ENCODE measurements around the gene ERBB3.

Gene ERBB3

DNA sequence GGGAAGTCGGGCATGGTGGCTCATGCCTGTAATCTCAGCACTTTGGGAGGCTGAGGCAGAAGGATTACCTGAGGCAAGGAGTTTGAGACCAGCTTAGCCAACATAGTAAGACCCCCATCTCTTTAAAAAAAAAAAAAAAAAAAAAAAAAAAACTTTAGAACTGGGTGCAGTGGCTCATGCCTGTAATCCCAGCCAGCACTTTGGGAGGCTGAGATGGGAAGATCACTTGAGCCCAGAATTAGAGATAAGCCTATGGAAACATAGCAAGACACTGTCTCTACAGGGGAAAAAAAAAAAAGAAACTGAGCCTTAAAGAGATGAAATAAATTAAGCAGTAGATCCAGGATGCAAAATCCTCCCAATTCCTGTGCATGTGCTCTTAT lies 22.7 kb downstream of the ERBB3 start:
- no peak overlapping the region for H2AK5ac ChIP-seq (ENCODE audit: low read length)
- no peaks in the 10 kb centered on the region for H3K27me3 ChIP-seq (ENCODE audit: insufficient read depth, low read length, poor library complexity)
- H3K79me1 ChIP-seq (ENCODE audit: low read length) = peaks cover 2% of the 10 kb centered on the region
- H3K27ac ChIP-seq (ENCODE audit: low read depth, low read length) = no peak overlapping the region
- H3K79me2 ChIP-seq (ENCODE audit: control insufficient read depth, insufficient read depth, low read length) = peaks cover 29% of the 10 kb centered on the region
- H3K18ac ChIP-seq (ENCODE audit: low read length) = no peak overlapping the region
- H3K36me3 ChIP-seq (ENCODE audit: control insufficient read depth, insufficient read depth, low read length) = peaks cover 7% of the 10 kb centered on the region
- H2BK15ac ChIP-seq (replicated peaks; ENCODE audit: low read depth) = no peak overlapping the region
- H4K8ac ChIP-seq (ENCODE audit: low read depth, low read length) = no peak overlapping the region
- no peak overlapping the region for H3K4me3 ChIP-seq (ENCODE audit: low read length)
- H2BK5ac ChIP-seq (ENCODE audit: low read length) = no peak overlapping the region
- no CpG with 5 or more reads among the region's 1 CpG for WGBS (ENCODE audit: extremely low coverage, insufficient coverage, low lambda C conversion rate)
- no peak overlapping the region for H3K4ac ChIP-seq (ENCODE audit: low read depth, low read length)
- peak overlapping the region; percentile 51 for H3K56ac ChIP-seq (ENCODE audit: low read length)
- no peak overlapping the region for H2BK120ac ChIP-seq (ENCODE audit: low read depth, low read length)
- H3K4me2 ChIP-seq (ENCODE audit: low read length) = no peak overlapping the region
- peaks cover 2% of the 10 kb centered on the region for H3K4me1 ChIP-seq (ENCODE audit: control insufficient read depth, low read depth, low read length)
- no peak overlapping the region for H3K23ac ChIP-seq (ENCODE audit: low read length)
- H3K9ac ChIP-seq (ENCODE audit: low read length) = peak overlapping the region; percentile 23
- DNase-seq = no peak
- H4K5ac ChIP-seq (ENCODE audit: low read length) = no peak overlapping the region

DNA sequence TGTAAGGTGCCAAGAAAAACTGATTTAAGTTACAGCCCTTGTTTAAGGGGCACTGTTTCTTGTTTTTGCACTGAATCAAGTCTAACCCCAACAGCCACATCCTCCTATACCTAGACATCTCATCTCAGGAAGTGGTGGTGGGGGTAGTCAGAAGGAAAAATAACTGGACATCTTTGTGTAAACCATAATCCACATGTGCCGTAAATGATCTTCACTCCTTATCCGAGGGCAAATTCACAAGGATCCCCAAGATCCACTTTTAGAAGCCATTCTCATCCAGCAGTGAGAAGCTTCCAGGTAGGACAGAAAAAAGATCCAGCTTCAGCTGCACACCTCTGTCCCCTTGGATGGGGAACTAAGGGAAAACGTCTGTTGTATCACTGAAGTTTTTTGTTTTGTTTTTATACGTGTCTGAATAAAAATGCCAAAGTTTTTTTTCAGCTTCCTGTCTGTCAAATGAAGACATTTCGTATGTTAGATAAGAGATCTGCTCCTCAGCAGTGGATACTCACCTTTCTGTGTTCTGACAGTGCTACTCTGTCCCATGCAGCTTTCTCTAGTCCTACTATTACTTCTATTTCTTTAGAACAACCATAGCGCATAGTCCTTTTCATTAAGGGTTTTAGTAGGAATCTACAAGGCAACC lies 23.2 kb downstream of the ERBB3 start:
- peaks cover 29% of the 10 kb centered on the region for H3K79me2 ChIP-seq (ENCODE audit: control insufficient read depth, insufficient read depth, low read length)
- DNase-seq = no peak
- no peak overlapping the region for H2BK15ac ChIP-seq (replicated peaks; ENCODE audit: low read depth)
- peak overlapping the region; percentile 5 for H3K4me2 ChIP-seq (ENCODE audit: low read length)
- H3K23ac ChIP-seq (ENCODE audit: low read length) = no peak overlapping the region
- H3K4ac ChIP-seq (ENCODE audit: low read depth, low read length) = no peak overlapping the region
- H3K9ac ChIP-seq (ENCODE audit: low read length) = peak overlapping the region; percentile 94
- H3K56ac ChIP-seq (ENCODE audit: low read length) = peak overlapping the region; percentile 97
- H3K36me3 ChIP-seq (ENCODE audit: control insufficient read depth, insufficient read depth, low read length) = peaks cover 7% of the 10 kb centered on the region
- no peak overlapping the region for H3K27ac ChIP-seq (ENCODE audit: low read depth, low read length)
- no peak overlapping the region for H4K8ac ChIP-seq (ENCODE audit: low read depth, low read length)
- no peak overlapping the region for H3K4me3 ChIP-seq (ENCODE audit: low read length)
- H4K5ac ChIP-seq (ENCODE audit: low read length) = no peak overlapping the region
- H3K27me3 ChIP-seq (ENCODE audit: insufficient read depth, low read length, poor library complexity) = no peaks in the 10 kb centered on the region
- no CpG with 5 or more reads among the region's 6 CpGs for WGBS (ENCODE audit: extremely low coverage, insufficient coverage, low lambda C conversion rate)
- H3K4me1 ChIP-seq (ENCODE audit: control insufficient read depth, low read depth, low read length) = peaks cover 2% of the 10 kb centered on the region
- no peak overlapping the region for H2BK120ac ChIP-seq (ENCODE audit: low read depth, low read length)
- no peak overlapping the region for H3K18ac ChIP-seq (ENCODE audit: low read length)
- no peak overlapping the region for H2BK5ac ChIP-seq (ENCODE audit: low read length)
- no peak overlapping the region for H2AK5ac ChIP-seq (ENCODE audit: low read length)
- peaks cover 2% of the 10 kb centered on the region for H3K79me1 ChIP-seq (ENCODE audit: low read length)

GRCh38 chr12:56103823-56104108 lies 23.8 kb downstream of the ERBB3 start:
- Histone ChIP-seq H2AK5ac (ENCODE audit: low read length) (no peak overlapping the region), H3K4ac (ENCODE audit: low read depth, low read length) (peak overlapping the region; percentile 81), H2BK5ac (ENCODE audit: low read length) (no peak overlapping the region), H2BK120ac (ENCODE audit: low read depth, low read length) (no peak overlapping the region), H3K27ac (ENCODE audit: low read depth, low read length) (peak overlapping the region; percentile 93), H3K79me1 (ENCODE audit: low read length) (peaks cover 2% of the 10 kb centered on the region), H3K18ac (ENCODE audit: low read length) (peak overlapping the region; percentile 78), H4K8ac (ENCODE audit: low read depth, low read length) (peak overlapping the region; percentile 43), H3K36me3 (ENCODE audit: control insufficient read depth, insufficient read depth, low read length) (peaks cover 5% of the 10 kb centered on the region), H3K23ac (ENCODE audit: low read length) (no peak overlapping the region), H3K4me1 (ENCODE audit: control insufficient read depth, low read depth, low read length) (peaks cover 2% of the 10 kb centered on the region), H3K4me3 (ENCODE audit: low read length) (peak overlapping the region; percentile 80), H3K79me2 (ENCODE audit: control insufficient read depth, insufficient read depth, low read length) (peaks cover 29% of the 10 kb centered on the region), H4K5ac (ENCODE audit: low read length) (no peak overlapping the region), H3K9ac (ENCODE audit: low read length) (peak overlapping the region; percentile 94), H3K27me3 (ENCODE audit: insufficient read depth, low read length, poor library complexity) (no peaks in the 10 kb centered on the region), H2BK15ac (replicated peaks; ENCODE audit: low read depth) (no peak overlapping the region), H3K4me2 (ENCODE audit: low read length) (peak overlapping the region; percentile 79), H3K56ac (ENCODE audit: low read length) (peak overlapping the region; percentile 97)
- WGBS (ENCODE audit: extremely low coverage, insufficient coverage, low lambda C conversion rate) = no CpG with 5 or more reads among the region's 8 CpGs
- no peak for DNase-seq

- H3K23ac ChIP-seq (ENCODE audit: low read length) = peak within 1 kb of the TSS; percentile 98
- no CpG with 5 or more reads among the region's 60 CpGs for WGBS (ENCODE audit: extremely low coverage, insufficient coverage, low lambda C conversion rate)
- H3K4me3 ChIP-seq (ENCODE audit: low read length) = peak within 1 kb of the TSS; percentile 93
- peak within 1 kb of the TSS; percentile 84 for H3K4me2 ChIP-seq (ENCODE audit: low read length)
- peaks cover 2% of the 10 kb centered on the region for H3K79me1 ChIP-seq (ENCODE audit: low read length)
- no peak within 1 kb of the TSS for H4K5ac ChIP-seq (ENCODE audit: low read length)
- peaks cover 29% of the 10 kb centered on the region for H3K79me2 ChIP-seq (ENCODE audit: control insufficient read depth, insufficient read depth, low read length)
- H3K4ac ChIP-seq (ENCODE audit: low read depth, low read length) = peak within 1 kb of the TSS; percentile 81
- H3K9ac ChIP-seq (ENCODE audit: low read length) = peak within 1 kb of the TSS; percentile 99
- H3K36me3 ChIP-seq (ENCODE audit: control insufficient read depth, insufficient read depth, low read length) = peaks cover 5% of the 10 kb centered on the region
- peak; percentile 100 for DNase-seq
- H3K27me3 ChIP-seq (ENCODE audit: insufficient read depth, low read length, poor library complexity) = no peaks in the 10 kb centered on the region
- peak within 1 kb of the TSS; percentile 93 for H3K27ac ChIP-seq (ENCODE audit: low read depth, low read length)
- no peak within 1 kb of the TSS for H2BK120ac ChIP-seq (ENCODE audit: low read depth, low read length)
- peak within 1 kb of the TSS; percentile 78 for H3K18ac ChIP-seq (ENCODE audit: low read length)
- peak within 1 kb of the TSS; percentile 79 for H2AK5ac ChIP-seq (ENCODE audit: low read length)
- H3K56ac ChIP-seq (ENCODE audit: low read length) = peak within 1 kb of the TSS; percentile 100
- peak within 1 kb of the TSS; percentile 83 for H2BK5ac ChIP-seq (ENCODE audit: low read length)
- H4K8ac ChIP-seq (ENCODE audit: low read depth, low read length) = peak within 1 kb of the TSS; percentile 43
- no peak within 1 kb of the TSS for H2BK15ac ChIP-seq (replicated peaks; ENCODE audit: low read depth)
- peaks cover 2% of the 10 kb centered on the region for H3K4me1 ChIP-seq (ENCODE audit: control insufficient read depth, low read depth, low read length)
Measured at GRCh38 chr12:56104109-56104814, 24.3 kb downstream of the ERBB3 start, which contains the start of gene PA2G4. Gene PA2G4 (plus strand): TSS chr12:56104559. CDS start chr12:56104738, 179 bp downstream.

DNA sequence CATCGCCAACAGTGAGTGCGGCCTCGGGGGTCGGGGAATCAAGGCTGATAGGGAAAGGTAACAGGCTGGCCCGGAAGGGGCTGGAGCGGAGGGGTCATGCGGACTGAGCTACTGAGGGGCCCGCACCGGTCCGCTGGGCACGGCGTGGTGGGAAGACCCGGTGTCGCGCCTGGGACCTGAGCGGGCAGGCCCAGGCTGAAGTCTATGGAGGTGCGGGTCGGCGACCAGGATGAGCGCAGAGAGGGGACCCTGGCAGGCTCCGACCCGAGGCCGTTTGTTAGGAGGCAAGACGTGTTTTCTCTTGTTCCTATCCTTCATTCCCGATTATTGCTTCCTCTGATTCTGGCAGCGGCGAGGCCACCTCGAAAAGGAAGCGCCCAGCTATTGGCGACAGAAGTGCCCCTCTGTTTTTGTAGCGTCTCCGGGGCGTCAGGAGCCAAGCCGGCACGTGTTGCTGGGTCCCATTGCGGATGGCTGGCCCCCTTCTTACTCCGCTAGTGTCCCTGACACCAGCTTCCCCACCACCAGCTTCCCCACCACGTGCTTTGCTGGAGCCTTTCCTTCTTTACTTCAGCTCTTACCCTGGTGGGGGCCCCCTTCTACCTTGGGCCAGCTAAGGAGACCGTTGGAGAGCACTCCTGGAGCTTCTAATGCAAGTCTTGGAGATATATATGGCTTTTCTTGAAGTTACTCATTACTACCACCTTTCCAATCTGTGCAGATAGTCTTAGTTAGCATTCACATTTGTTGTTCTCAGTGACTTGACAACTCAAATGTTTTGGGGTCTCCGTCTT lies 25.0 kb downstream of the ERBB3 start:
- Histone ChIP-seq H3K36me3 (ENCODE audit: control insufficient read depth, insufficient read depth, low read length) (peaks cover 8% of the 10 kb centered on the region), H3K4me2 (ENCODE audit: low read length) (peak overlapping the region; percentile 84), H3K79me1 (ENCODE audit: low read length) (peaks cover 2% of the 10 kb centered on the region), H2AK5ac (ENCODE audit: low read length) (peak overlapping the region; percentile 79), H3K9ac (ENCODE audit: low read length) (peak overlapping the region; percentile 99), H3K18ac (ENCODE audit: low read length) (no peak overlapping the region), H4K8ac (ENCODE audit: low read depth, low read length) (no peak overlapping the region), H2BK15ac (replicated peaks; ENCODE audit: low read depth) (no peak overlapping the region), H2BK5ac (ENCODE audit: low read length) (peak overlapping the region; percentile 83), H3K56ac (ENCODE audit: low read length) (peak overlapping the region; percentile 100), H3K27me3 (ENCODE audit: insufficient read depth, low read length, poor library complexity) (no peaks in the 10 kb centered on the region), H3K27ac (ENCODE audit: low read depth, low read length) (no peak overlapping the region), H3K4ac (ENCODE audit: low read depth, low read length) (peak overlapping the region; percentile 28), H3K4me1 (ENCODE audit: control insufficient read depth, low read depth, low read length) (peaks cover 2% of the 10 kb centered on the region), H2BK120ac (ENCODE audit: low read depth, low read length) (no peak overlapping the region), H4K5ac (ENCODE audit: low read length) (no peak overlapping the region), H3K79me2 (ENCODE audit: control insufficient read depth, insufficient read depth, low read length) (peaks cover 29% of the 10 kb centered on the region), H3K23ac (ENCODE audit: low read length) (peak overlapping the region; percentile 98), H3K4me3 (ENCODE audit: low read length) (peak overlapping the region; percentile 93)
- no CpG with 5 or more reads among the region's 40 CpGs for WGBS (ENCODE audit: extremely low coverage, insufficient coverage, low lambda C conversion rate)
- peak; percentile 51 for DNase-seq
